Sigmoid colon (tissue), 4 donors: Measurements from ENCODE around the gene KRTAP5-10.

Experiments
- EP300 ChIP-seq, 4 donors: sonication (generic); formaldehyde crosslinking; IDR thresholded peaks; one replicate each; pipeline ENCODE4 v1.6.1; 2017; ENCODE audit warnings: antibody characterized with exemption in 4 of 4
- POLR2A ChIP-seq, 2 donors: fragments of 450-650 bp; IDR thresholded peaks; one replicate each; pipeline ENCODE4 v1.6.1; 2016; ENCODE audit warnings: antibody characterized with exemption in 2 of 2, mild to moderate bottlenecking in 2 of 2, moderate library complexity in 2 of 2
- POLR2AphosphoS5 ChIP-seq, 4 donors: sonication (generic); formaldehyde crosslinking; IDR thresholded peaks; one replicate each; pipeline ENCODE4 v1.6.1; 2017; ENCODE audit warnings: antibody characterized with exemption in 4 of 4
- TF ChIP-seq, protein P1 (sequence below), 4 experiments: fragments of 450-650 bp in 3 of 4; fragments of 200-600 bp in 1 of 4; IDR thresholded peaks; one replicate each; pipeline ENCODE4 v1.5.1; 2016 to 2019; ENCODE audit warnings: antibody characterized with exemption in 4 of 4, mild to moderate bottlenecking in 3 of 4, moderate library complexity in 2 of 4

- TF ChIP-seq, protein P1, sequence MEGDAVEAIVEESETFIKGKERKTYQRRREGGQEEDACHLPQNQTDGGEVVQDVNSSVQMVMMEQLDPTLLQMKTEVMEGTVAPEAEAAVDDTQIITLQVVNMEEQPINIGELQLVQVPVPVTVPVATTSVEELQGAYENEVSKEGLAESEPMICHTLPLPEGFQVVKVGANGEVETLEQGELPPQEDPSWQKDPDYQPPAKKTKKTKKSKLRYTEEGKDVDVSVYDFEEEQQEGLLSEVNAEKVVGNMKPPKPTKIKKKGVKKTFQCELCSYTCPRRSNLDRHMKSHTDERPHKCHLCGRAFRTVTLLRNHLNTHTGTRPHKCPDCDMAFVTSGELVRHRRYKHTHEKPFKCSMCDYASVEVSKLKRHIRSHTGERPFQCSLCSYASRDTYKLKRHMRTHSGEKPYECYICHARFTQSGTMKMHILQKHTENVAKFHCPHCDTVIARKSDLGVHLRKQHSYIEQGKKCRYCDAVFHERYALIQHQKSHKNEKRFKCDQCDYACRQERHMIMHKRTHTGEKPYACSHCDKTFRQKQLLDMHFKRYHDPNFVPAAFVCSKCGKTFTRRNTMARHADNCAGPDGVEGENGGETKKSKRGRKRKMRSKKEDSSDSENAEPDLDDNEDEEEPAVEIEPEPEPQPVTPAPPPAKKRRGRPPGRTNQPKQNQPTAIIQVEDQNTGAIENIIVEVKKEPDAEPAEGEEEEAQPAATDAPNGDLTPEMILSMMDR (IDR thresholded peaks at IDR 0.05): no peak
- TF ChIP-seq POLR2AphosphoS5 (IDR thresholded peaks at IDR 0.05): no peak
- no peak for TF ChIP-seq POLR2A (IDR thresholded peaks at IDR 0.05)
- TF ChIP-seq EP300 (IDR thresholded peaks at IDR 0.05): no peak
These were observed 13.7 kb upstream of the KRTAP5-10 start for GRCh38 chr11:71551711-71552110.
